PC-3 (cell line): Measurements from ENCODE around the gene AQP10. TPM values are rescaled to one million over a fixed set of nuclear protein-coding genes. Genes with fewer than 3 reads are reported as not detected.

Experiments used
- ATAC-seq: fragments of 200-7000 bp; cut with Tn5 transposase; 2 replicates; pipeline ENCODE4 v1.9.1; 2020; ENCODE audit warnings: mild to moderate bottlenecking, moderate library complexity
- BruUV-seq: library from RNA; stranded (reverse); fragments of 400-500 nt; replicated peaks from 2 replicates; lab custom pipeline; 2021; lab: Mats Ljungman, UMichigan
- CTCF ChIA-PET: fragments of 300-600 bp; sonication (Branson Sonifier 250); formaldehyde crosslinking; loops from one replicate; lab custom pipeline; 2022; ENCODE audit warnings: antibody characterized with exemption; lab: Charles Lee
- POLR2A ChIA-PET: fragments of 300-600 bp; sonication (Branson Sonifier 250); formaldehyde crosslinking; loops from one replicate; lab custom pipeline; 2022; ENCODE audit warnings: antibody characterized with exemption; ENCODE audit not compliant: unreplicated experiment; lab: Charles Lee
- DNase-seq: peaks from one replicate; pipeline ENCODE4 v3.0.0-alpha.2; 2015
- H2AFZ ChIP-seq: fragments of 300-600 bp; sonication (generic); 2 replicates; pipeline ENCODE4 v1.6.0; 2016; ENCODE audit warnings: antibody characterized with exemption, low read length
- H3F3A ChIP-seq: fragments of 300-600 bp; sonication (generic); one replicate; pipeline ENCODE4 v1.6.0; 2017; ENCODE audit warnings: antibody characterized with exemption, low read length, control low read depth, mild to moderate bottlenecking; ENCODE audit not compliant: unreplicated experiment
- H3K27ac ChIP-seq: fragments of 300-600 bp; sonication (generic); 2 replicates; pipeline ENCODE4 v1.5.1; 2016; ENCODE audit warnings: mild to moderate bottlenecking, low read length
- H3K27me3 ChIP-seq: fragments of 300-600 bp; sonication (generic); 2 replicates; pipeline ENCODE4 v1.6.1; 2016; ENCODE audit warnings: low read length, mixed read lengths
- H3K36me3 ChIP-seq: fragments of 300-600 bp; sonication (generic); 2 replicates; pipeline ENCODE4 v1.6.1; 2016; ENCODE audit warnings: low read depth, mixed run types, low read length, mixed read lengths
- H3K4me1 ChIP-seq: fragments of 300-600 bp; sonication (generic); 2 replicates; pipeline ENCODE4 v1.5.1; 2016; ENCODE audit warnings: low read length; ENCODE audit not compliant: insufficient read depth
- H3K4me2 ChIP-seq: fragments of 300-600 bp; sonication (generic); 2 replicates; pipeline ENCODE4 v1.6.0; 2016; ENCODE audit warnings: low read length
- H3K4me3 ChIP-seq: fragments of 300-600 bp; sonication (generic); 2 replicates; pipeline ENCODE4 v1.5.1; 2016; ENCODE audit warnings: mild to moderate bottlenecking, low read length, mixed read lengths
- H3K79me2 ChIP-seq: fragments of 300-600 bp; sonication (generic); 2 replicates; pipeline ENCODE4 v1.6.1; 2017; ENCODE audit warnings: low read length, mixed read lengths
- H3K9ac ChIP-seq: fragments of 300-600 bp; sonication (generic); 2 replicates; pipeline ENCODE4 v1.6.0; 2016; ENCODE audit warnings: mild to moderate bottlenecking, low read length
- H3K9me2 ChIP-seq: fragments of 300-600 bp; sonication (generic); replicated peaks from 2 replicates; pipeline ENCODE4 v1.6.1; 2016; ENCODE audit warnings: mixed run types, low read length, mixed read lengths
- H3K9me3 ChIP-seq: fragments of 300-600 bp; sonication (generic); 2 replicates; pipeline ENCODE4 v1.6.1; 2016; ENCODE audit warnings: low read length, mixed read lengths
- H4K20me1 ChIP-seq: fragments of 300-600 bp; sonication (generic); 2 replicates; pipeline ENCODE4 v1.6.1; 2016; ENCODE audit warnings: low read length, mixed read lengths
- EZH2 ChIP-seq: fragments of 300-600 bp; sonication (generic); IDR thresholded peaks from one replicate; pipeline ENCODE4 v1.6.1; 2017; ENCODE audit warnings: antibody characterized with exemption, mild to moderate bottlenecking, low read length; ENCODE audit not compliant: unreplicated experiment
- EZH2phosphoT487 ChIP-seq: fragments of 300-600 bp; sonication (generic); IDR thresholded peaks from 2 replicates; pipeline ENCODE4 v1.6.1; 2018; ENCODE audit warnings: mild to moderate bottlenecking, antibody characterized with exemption, low read length, borderline replicate concordance
- intact Hi-C: fragments of 100-400 bp; cut with micrococcal nuclease; formaldehyde crosslinking; loops from 2 replicates; pipeline ENCODE4 v1.9.0; 2023
- total RNA-seq: library from RNA; depleted of rRNA; stranded (reverse); fragments of >200 nt; gene quantifications from 2 replicates; pipeline ENCODE4 v1.2.3, GENCODE V29; 2014
- TF ChIP-seq, protein P1 (sequence below): fragments of 300-600 bp; sonication (generic); conservative IDR thresholded peaks from 2 replicates; pipeline ENCODE4 v1.5.1; 2017; ENCODE audit warnings: antibody characterized with exemption, low read depth, mild to moderate bottlenecking, low read length

Gene AQP10
- total RNA-seq, 1 experiment from 2014 or later: not detected

DNA sequence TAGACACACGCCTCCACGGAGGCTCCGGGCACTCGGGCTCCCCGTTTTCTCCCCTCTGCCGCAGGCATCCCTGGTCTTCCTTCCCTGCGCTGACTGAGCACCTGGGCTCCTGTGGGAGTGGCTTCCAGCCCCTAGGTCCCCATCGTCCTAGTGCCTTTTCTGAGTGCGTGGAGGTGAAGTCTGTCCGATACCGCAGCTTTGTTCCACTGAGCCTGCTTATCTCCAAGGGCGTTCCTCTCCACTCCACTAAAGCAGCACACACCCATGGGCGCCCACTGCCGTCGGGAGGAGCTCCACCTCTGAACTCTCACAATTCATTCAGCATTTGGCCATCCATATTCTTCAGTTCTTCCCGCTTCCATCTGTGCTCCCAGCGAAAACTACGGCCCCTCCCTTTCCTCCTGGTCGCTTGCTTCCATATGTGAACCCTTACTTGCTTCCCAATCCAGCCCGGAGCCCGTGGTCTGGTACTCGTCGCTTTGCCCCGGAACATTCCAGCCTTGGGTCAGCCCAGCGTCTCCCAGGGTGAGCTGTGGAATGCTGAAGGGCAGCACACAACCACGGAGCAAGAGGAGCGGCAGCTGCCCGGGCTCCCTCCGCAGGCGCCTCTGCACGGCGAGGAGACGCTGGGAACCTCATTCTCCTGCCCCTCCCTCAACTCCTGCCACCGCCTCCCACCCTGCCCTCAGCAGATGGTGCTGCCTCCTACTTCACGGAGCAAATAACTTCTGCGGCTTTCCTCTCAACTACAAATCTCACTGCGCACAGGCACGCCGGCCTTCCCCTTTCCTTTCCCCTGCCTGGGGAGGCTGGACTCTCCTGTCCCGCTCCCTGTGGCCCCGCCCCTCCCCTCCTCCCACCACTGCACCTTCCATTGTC, 31.9 kb downstream of the AQP10 start:
- H3K9me3 ChIP-seq: no peaks in the 10 kb centered on the region
- DNase-seq: peak; percentile 37
- no peaks in the 10 kb centered on the region for H3K36me3 ChIP-seq
- H3K4me2 ChIP-seq: peak overlapping the region; percentile 93
- peak; percentile 76 for ATAC-seq
- no peak overlapping the region for H3K9ac ChIP-seq
- H2AFZ ChIP-seq: peak overlapping the region; percentile 90
- no peak overlapping the region for H3K27ac ChIP-seq
- H4K20me1 ChIP-seq: no peaks in the 10 kb centered on the region
- BruUV-seq: no TSS peak
- ChIA-PET CTCF (interaction anchor here (0.6 to 0.7 kb wide), 2 partner anchors 13 to 18 kb away, joined by 4 to 7 read pairs; no protein-coding TSS in a partner anchor), POLR2A (interaction anchor here (0.5 kb wide), 1 partner anchor 621 kb away, joined by 26 read pairs; no protein-coding TSS in a partner anchor)
- intact Hi-C loops: loop anchor here (2.0 kb wide), 1 partner anchor 126 kb away; no protein-coding TSS in a partner anchor
- H3K4me3 ChIP-seq: peak overlapping the region; percentile 69
- H3K79me2 ChIP-seq: no peaks in the 10 kb centered on the region
- H3K27me3 ChIP-seq: no peaks in the 10 kb centered on the region
- TF ChIP-seq EZH2 (no peak), EZH2phosphoT487 (no peak)
- TF ChIP-seq, protein P1, sequence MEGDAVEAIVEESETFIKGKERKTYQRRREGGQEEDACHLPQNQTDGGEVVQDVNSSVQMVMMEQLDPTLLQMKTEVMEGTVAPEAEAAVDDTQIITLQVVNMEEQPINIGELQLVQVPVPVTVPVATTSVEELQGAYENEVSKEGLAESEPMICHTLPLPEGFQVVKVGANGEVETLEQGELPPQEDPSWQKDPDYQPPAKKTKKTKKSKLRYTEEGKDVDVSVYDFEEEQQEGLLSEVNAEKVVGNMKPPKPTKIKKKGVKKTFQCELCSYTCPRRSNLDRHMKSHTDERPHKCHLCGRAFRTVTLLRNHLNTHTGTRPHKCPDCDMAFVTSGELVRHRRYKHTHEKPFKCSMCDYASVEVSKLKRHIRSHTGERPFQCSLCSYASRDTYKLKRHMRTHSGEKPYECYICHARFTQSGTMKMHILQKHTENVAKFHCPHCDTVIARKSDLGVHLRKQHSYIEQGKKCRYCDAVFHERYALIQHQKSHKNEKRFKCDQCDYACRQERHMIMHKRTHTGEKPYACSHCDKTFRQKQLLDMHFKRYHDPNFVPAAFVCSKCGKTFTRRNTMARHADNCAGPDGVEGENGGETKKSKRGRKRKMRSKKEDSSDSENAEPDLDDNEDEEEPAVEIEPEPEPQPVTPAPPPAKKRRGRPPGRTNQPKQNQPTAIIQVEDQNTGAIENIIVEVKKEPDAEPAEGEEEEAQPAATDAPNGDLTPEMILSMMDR: no peak; the same call in 1 of the 2 replicates
- peaks cover 18% of the 10 kb centered on the region; the same call in 1 of the 2 replicates for H3K4me1 ChIP-seq
- no peaks in the 10 kb centered on the region for H3F3A ChIP-seq
- H3K9me2 ChIP-seq: no peaks in the 10 kb centered on the region

DNA sequence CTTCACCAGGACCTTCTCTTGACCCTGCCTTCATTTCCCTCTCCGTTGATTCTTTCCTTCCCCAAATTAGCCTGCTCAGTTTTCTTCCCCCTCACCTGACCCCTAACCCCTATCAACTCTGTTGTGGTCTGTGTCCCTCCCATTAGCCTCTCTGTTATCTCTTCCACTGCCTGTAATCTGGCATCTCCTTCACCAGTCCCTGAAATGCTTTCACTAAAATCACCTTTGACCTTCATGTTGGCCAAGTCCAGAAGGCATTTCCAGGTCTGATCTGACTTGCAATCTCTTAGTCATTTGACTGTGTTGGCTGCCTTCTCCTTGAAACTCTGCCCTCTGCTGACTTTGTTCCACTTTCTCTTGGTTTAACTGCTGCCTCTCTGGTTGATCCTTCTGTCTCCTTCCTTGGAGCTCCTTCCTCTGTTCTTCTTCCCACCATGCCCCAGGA, 32.6 kb downstream of the AQP10 start:
- H3K27ac ChIP-seq: no peak overlapping the region

More for the DNA sequence above, 32.6 kb downstream of the AQP10 start:
- CTCF ChIA-PET: interaction anchor here (0.6 kb wide), 1 partner anchor 732 kb away, joined by 3 read pairs; no protein-coding TSS in a partner anchor
- Histone ChIP-seq H4K20me1 (no peaks in the 10 kb centered on the region), H3K9ac (no peak overlapping the region), H3K9me3 (no peaks in the 10 kb centered on the region), H3K4me3 (peak overlapping the region; percentile 69; the same call in 1 of the 2 replicates), H3K27me3 (no peaks in the 10 kb centered on the region), H3K36me3 (no peaks in the 10 kb centered on the region), H3K4me1 (peaks cover 18% of the 10 kb centered on the region; the same call in 1 of the 2 replicates), H3F3A (no peaks in the 10 kb centered on the region), H2AFZ (peak overlapping the region; percentile 90), H3K4me2 (peak overlapping the region; percentile 93), H3K79me2 (no peaks in the 10 kb centered on the region), H3K9me2 (no peaks in the 10 kb centered on the region)
- DNase-seq: peak; percentile 58
- ATAC-seq: peak; percentile 37
- POLR2A ChIA-PET: interaction anchor here (0.5 kb wide), 1 partner anchor 620 kb away, joined by 26 read pairs; no protein-coding TSS in a partner anchor
- no TSS peak for BruUV-seq
- intact Hi-C loops: loop anchor here (2.0 kb wide), 1 partner anchor 125 kb away; no protein-coding TSS in a partner anchor
- TF ChIP-seq EZH2: no peak
- no peak for TF ChIP-seq EZH2phosphoT487
- TF ChIP-seq, protein P1: peak; percentile 66
